Measurements from ENCODE around the gene ITGB5.

Gene ITGB5

GRCh38 chr3:124850212-124850611 is 37.0 kb downstream of the ITGB5 start:
- 0 out of 2 replicates have a peak, but pooled peaks cover 5% of the 10 kb centered on the region for H3K27me3 ChIP-seq (ENCODE audit: low read depth, low read length)
- H3K79me2 ChIP-seq (ENCODE audit: low read length): no peaks in the 10 kb centered on the region
- H3K4me3 ChIP-seq (ENCODE audit: low read length): no peak overlapping the region
- H4K20me1 ChIP-seq (ENCODE audit: insufficient read depth, low read length): no peaks in the 10 kb centered on the region
- no peak overlapping the region for H3K27ac ChIP-seq (ENCODE audit: low read length)
- H3K4me2 ChIP-seq (ENCODE audit: low read length): no peak overlapping the region
- H3K9ac ChIP-seq (ENCODE audit: low read length): no peak overlapping the region
- H3K4me1 ChIP-seq (ENCODE audit: low read length): no peaks in the 10 kb centered on the region
- no peak overlapping the region for H2AFZ ChIP-seq (ENCODE audit: low read depth, low read length)
- H3K9me3 ChIP-seq (ENCODE audit: insufficient read depth, low read length): no peaks in the 10 kb centered on the region
- TF ChIP-seq, protein P1, sequence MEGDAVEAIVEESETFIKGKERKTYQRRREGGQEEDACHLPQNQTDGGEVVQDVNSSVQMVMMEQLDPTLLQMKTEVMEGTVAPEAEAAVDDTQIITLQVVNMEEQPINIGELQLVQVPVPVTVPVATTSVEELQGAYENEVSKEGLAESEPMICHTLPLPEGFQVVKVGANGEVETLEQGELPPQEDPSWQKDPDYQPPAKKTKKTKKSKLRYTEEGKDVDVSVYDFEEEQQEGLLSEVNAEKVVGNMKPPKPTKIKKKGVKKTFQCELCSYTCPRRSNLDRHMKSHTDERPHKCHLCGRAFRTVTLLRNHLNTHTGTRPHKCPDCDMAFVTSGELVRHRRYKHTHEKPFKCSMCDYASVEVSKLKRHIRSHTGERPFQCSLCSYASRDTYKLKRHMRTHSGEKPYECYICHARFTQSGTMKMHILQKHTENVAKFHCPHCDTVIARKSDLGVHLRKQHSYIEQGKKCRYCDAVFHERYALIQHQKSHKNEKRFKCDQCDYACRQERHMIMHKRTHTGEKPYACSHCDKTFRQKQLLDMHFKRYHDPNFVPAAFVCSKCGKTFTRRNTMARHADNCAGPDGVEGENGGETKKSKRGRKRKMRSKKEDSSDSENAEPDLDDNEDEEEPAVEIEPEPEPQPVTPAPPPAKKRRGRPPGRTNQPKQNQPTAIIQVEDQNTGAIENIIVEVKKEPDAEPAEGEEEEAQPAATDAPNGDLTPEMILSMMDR (IDR thresholded peaks at IDR 0.05; ENCODE audit: low read depth, low read length): no peak
- TF ChIP-seq EZH2phosphoT487 (IDR thresholded peaks at IDR 0.05; ENCODE audit: low read depth): no peak
- H3K36me3 ChIP-seq (replicated peaks; ENCODE audit: low read depth, low read length): no peaks in the 10 kb centered on the region

DNA sequence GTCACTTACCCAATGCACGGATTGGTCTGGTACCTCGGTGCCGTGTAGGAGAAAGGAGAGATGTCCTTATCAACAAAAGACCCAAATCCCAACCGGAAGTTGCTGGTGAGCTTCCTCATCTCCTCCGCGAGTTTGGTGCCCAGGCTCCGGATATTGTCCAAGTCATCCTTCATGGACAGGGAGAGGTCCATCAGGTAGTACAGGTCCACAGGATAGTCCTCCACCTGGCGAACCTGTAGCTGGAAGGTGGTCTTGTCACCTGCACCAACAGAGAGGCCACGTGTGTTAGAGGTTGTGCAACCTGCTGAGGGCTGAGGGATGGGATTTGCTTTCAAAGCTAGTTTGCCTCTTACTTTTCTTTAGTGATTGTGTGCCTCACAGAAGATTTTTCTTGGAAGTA is 38.9 kb downstream of the ITGB5 start:
- no peaks in the 10 kb centered on the region for H3K79me2 ChIP-seq (ENCODE audit: low read length)
- no peak overlapping the region for H3K9ac ChIP-seq (ENCODE audit: low read length)
- no peaks in the 10 kb centered on the region for H3K9me3 ChIP-seq (ENCODE audit: insufficient read depth, low read length)
- no peaks in the 10 kb centered on the region for H3K4me1 ChIP-seq (ENCODE audit: low read length)
- no peak overlapping the region for H3K4me3 ChIP-seq (ENCODE audit: low read length)
- no peak overlapping the region for H2AFZ ChIP-seq (ENCODE audit: low read depth, low read length)
- H3K27ac ChIP-seq (ENCODE audit: low read length): no peak overlapping the region
- 0 out of 2 replicates have a peak, but pooled peaks cover 5% of the 10 kb centered on the region for H3K27me3 ChIP-seq (ENCODE audit: low read depth, low read length)
- H3K4me2 ChIP-seq (ENCODE audit: low read length): no peak overlapping the region
- no peaks in the 10 kb centered on the region for H4K20me1 ChIP-seq (ENCODE audit: insufficient read depth, low read length)
- TF ChIP-seq, protein P1 (IDR thresholded peaks at IDR 0.05; ENCODE audit: low read depth, low read length): no peak
- TF ChIP-seq EZH2phosphoT487 (IDR thresholded peaks at IDR 0.05; ENCODE audit: low read depth): no peak
- no peaks in the 10 kb centered on the region for H3K36me3 ChIP-seq (replicated peaks; ENCODE audit: low read depth, low read length)

DNA sequence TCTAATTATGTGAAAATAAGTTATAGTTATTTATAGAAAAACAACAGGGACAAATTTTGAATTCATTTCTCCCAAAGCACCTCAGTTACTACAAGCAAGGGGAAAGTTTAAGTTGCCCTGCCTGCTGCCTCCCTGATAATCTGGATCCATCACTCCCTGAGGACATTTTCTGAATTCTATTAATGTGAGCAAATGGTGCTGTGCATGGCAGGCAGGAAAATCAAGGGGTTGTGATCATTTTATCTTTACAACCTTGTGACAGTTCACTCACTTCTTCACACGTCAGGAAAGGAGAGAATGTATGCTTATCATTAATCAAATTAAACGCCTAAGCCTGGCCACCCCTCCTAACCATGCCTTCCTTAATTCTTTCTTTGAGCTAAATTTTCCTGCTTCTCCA is 39.3 kb downstream of the ITGB5 start:
- Histone ChIP-seq H3K9ac (ENCODE audit: low read length) (no peak overlapping the region), H3K79me2 (ENCODE audit: low read length) (no peaks in the 10 kb centered on the region), H3K4me3 (ENCODE audit: low read length) (no peak overlapping the region), H3K4me1 (ENCODE audit: low read length) (no peaks in the 10 kb centered on the region), H3K9me3 (ENCODE audit: insufficient read depth, low read length) (no peaks in the 10 kb centered on the region), H3K4me2 (ENCODE audit: low read length) (no peak overlapping the region), H3K27me3 (ENCODE audit: low read depth, low read length) (0 out of 2 replicates have a peak, but pooled peaks cover 5% of the 10 kb centered on the region), H3K36me3 (replicated peaks; ENCODE audit: low read depth, low read length) (no peaks in the 10 kb centered on the region), H4K20me1 (ENCODE audit: insufficient read depth, low read length) (no peaks in the 10 kb centered on the region), H2AFZ (ENCODE audit: low read depth, low read length) (no peak overlapping the region), H3K27ac (ENCODE audit: low read length) (no peak overlapping the region)
- TF ChIP-seq, protein P1 (IDR thresholded peaks at IDR 0.05; ENCODE audit: low read depth, low read length): no peak
- TF ChIP-seq EZH2phosphoT487 (IDR thresholded peaks at IDR 0.05; ENCODE audit: low read depth): no peak

DNA sequence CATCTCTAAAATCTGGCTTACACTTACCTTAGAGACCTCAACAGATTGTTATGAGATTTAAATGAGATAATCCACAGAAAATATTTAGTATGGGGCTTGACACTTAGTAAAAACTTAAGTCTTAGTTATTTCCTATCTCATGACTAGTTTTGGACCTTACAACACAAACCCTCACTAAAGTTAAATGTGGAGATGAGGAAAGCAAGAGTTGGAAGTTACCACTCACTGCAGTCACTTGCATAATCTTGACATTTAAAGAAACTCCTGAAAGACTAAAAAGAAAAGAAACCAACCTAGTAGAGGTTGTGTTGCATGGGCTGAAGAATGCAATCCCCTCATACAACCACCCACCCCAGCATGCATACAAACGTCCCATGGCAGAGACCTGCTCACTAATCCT is 40.1 kb downstream of the ITGB5 start:
- no peak overlapping the region for H2AFZ ChIP-seq (ENCODE audit: low read depth, low read length)
- TF ChIP-seq EZH2phosphoT487 (IDR thresholded peaks at IDR 0.05; ENCODE audit: low read depth): no peak
- TF ChIP-seq, protein P1 (IDR thresholded peaks at IDR 0.05; ENCODE audit: low read depth, low read length): no peak
- H3K4me3 ChIP-seq (ENCODE audit: low read length): no peak overlapping the region
- no peaks in the 10 kb centered on the region for H3K36me3 ChIP-seq (replicated peaks; ENCODE audit: low read depth, low read length)
- no peaks in the 10 kb centered on the region for H3K4me1 ChIP-seq (ENCODE audit: low read length)
- 0 out of 2 replicates have a peak, but pooled peaks cover 3% of the 10 kb centered on the region for H3K27me3 ChIP-seq (ENCODE audit: low read depth, low read length)
- no peaks in the 10 kb centered on the region for H4K20me1 ChIP-seq (ENCODE audit: insufficient read depth, low read length)
- H3K4me2 ChIP-seq (ENCODE audit: low read length): no peak overlapping the region
- H3K9me3 ChIP-seq (ENCODE audit: insufficient read depth, low read length): no peaks in the 10 kb centered on the region
- no peaks in the 10 kb centered on the region for H3K79me2 ChIP-seq (ENCODE audit: low read length)
- H3K9ac ChIP-seq (ENCODE audit: low read length): no peak overlapping the region
- no peak overlapping the region for H3K27ac ChIP-seq (ENCODE audit: low read length)
